Measurements from ENCODE around the gene CDR2L. TPM values are rescaled to one million over a fixed set of nuclear protein-coding genes. Genes with fewer than 3 reads are reported as not detected.

The CDR2L gene
- polyA plus RNA-seq (2011; rRNA removed) (12.5 and 19.6 TPM in 2 replicates), polyA minus RNA-seq (2011; rRNA and poly(A)+ RNA removed) (10.6 and 13.5 TPM in 2 replicates)

- no peaks in the 10 kb centered on the region for H3K27me3 ChIP-seq (ENCODE audit: control insufficient read depth, insufficient read depth, low read length)
- DNase-seq (ENCODE audit: low read depth) = peak; percentile 70
- no peaks in the 10 kb centered on the region; the same call in 1 of the 2 replicates for H3K36me3 ChIP-seq (ENCODE audit: control insufficient read depth, insufficient read depth, low read length)
- ChIA-PET CTCF (interaction anchor here (0.6 to 2.4 kb wide), 10 partner anchors 9 to 62 kb away, joined by 3 to 19 read pairs (median 4); no protein-coding TSS in a partner anchor), POLR2A (no interaction called here)
- no peak for TF ChIP-seq CTCF (IDR thresholded peaks at IDR 0.05; ENCODE audit: insufficient read depth, low read depth, low read length)
- H3K4me3 ChIP-seq (ENCODE audit: low read depth, low read length) = peak within 1 kb of the TSS; percentile 82
These were observed at the start of gene CDR2L for GRCh38 chr17:74987418-74987908. Gene CDR2L, plus strand, starts transcription at chr17:74987632. Its CDS starts 412 bp downstream, at chr17:74988044.

- ChIA-PET POLR2A (no interaction called here), CTCF (interaction anchor here (1.2 to 1.9 kb wide), 4 partner anchors 11 to 23 kb away, joined by 4 to 7 read pairs (median 4); no protein-coding TSS in a partner anchor)
- DNase-seq (ENCODE audit: low read depth) = no peak
- no peak for TF ChIP-seq CTCF (IDR thresholded peaks at IDR 0.05; ENCODE audit: insufficient read depth, low read depth, low read length)
- no peaks in the 10 kb centered on the region for H3K36me3 ChIP-seq (ENCODE audit: control insufficient read depth, insufficient read depth, low read length)
- H3K4me3 ChIP-seq (ENCODE audit: low read depth, low read length) = no peak overlapping the region
- peaks cover 42% of the 10 kb centered on the region for H3K27me3 ChIP-seq (ENCODE audit: control insufficient read depth, insufficient read depth, low read length)
These were observed 49.1 kb upstream of the CDR2L start for GRCh38 chr17:74938194-74938950.

- POLR2A ChIA-PET = no interaction called here
- H3K4me3 ChIP-seq (ENCODE audit: low read depth, low read length) = no peak overlapping the region
- CTCF ChIA-PET = interaction anchor here (0.6 to 1.3 kb wide), 5 partner anchors 9 to 22 kb away, joined by 3 to 5 read pairs (median 4); no protein-coding TSS in a partner anchor
- TF ChIP-seq CTCF (IDR thresholded peaks at IDR 0.05; ENCODE audit: insufficient read depth, low read depth, low read length) = no peak
- H3K36me3 ChIP-seq (ENCODE audit: control insufficient read depth, insufficient read depth, low read length) = no peaks in the 10 kb centered on the region
- H3K27me3 ChIP-seq (ENCODE audit: control insufficient read depth, insufficient read depth, low read length) = peaks cover 42% of the 10 kb centered on the region
- no peak for DNase-seq (ENCODE audit: low read depth)
These were observed 47.9 kb upstream of the CDR2L start for GRCh38 chr17:74939534-74939933.

GRCh38 chr17:74941128-74941725 lies 46.2 kb upstream of the CDR2L start:
- ChIA-PET POLR2A (no interaction called here), CTCF (interaction anchor here (0.5 to 0.7 kb wide), 2 partner anchors 20 to 78 kb away, joined by 3 read pairs; no protein-coding TSS in a partner anchor)
- no peak for DNase-seq (ENCODE audit: low read depth)
- Histone ChIP-seq H3K27me3 (ENCODE audit: control insufficient read depth, insufficient read depth, low read length) (peaks cover 32% of the 10 kb centered on the region), H3K36me3 (ENCODE audit: control insufficient read depth, insufficient read depth, low read length) (no peaks in the 10 kb centered on the region), H3K4me3 (ENCODE audit: low read depth, low read length) (no peak overlapping the region)
- no peak for TF ChIP-seq CTCF (IDR thresholded peaks at IDR 0.05; ENCODE audit: insufficient read depth, low read depth, low read length)

All from BJ (cell line).